ENCODE results near the gene EVX2. TPM values are rescaled to one million over a fixed set of nuclear protein-coding genes. Genes with fewer than 3 reads are reported as not detected.

The EVX2 gene
- total RNA-seq, 2 donors from 2014 or later = 1.2 to 1.6 TPM

- Histone ChIP-seq H3K27me3 (replicated peaks; ENCODE audit: insufficient read depth) (peaks cover 6% of the 10 kb centered on the region), H3K36me3 (no peaks in the 10 kb centered on the region), H3K9me3 (no peaks in the 10 kb centered on the region), H3K4me1 (replicated peaks) (no peaks in the 10 kb centered on the region), H3K27ac (peak overlapping the region in 1 of 2 donors; percentile 47), H3K4me3 (no peak overlapping the region)
- intact Hi-C loops (cut with DNase I) = no loop called here
- 66% methylated on average over 11 of the region's 11 CpGs for WGBS
- no peak for TF ChIP-seq POLR2A (IDR thresholded peaks at IDR 0.05)
- TF ChIP-seq CTCF (IDR thresholded peaks at IDR 0.05) = no peak
- no peak for TF ChIP-seq POLR2AphosphoS5 (IDR thresholded peaks at IDR 0.05)
- no peak for DNase-seq (ENCODE audit: low spot score)
These were observed 34.1 kb upstream of the EVX2 start for GRCh38 chr2:176117823-176118371.

- no peak for DNase-seq (ENCODE audit: low spot score)
- intact Hi-C loops (cut with DNase I) = no loop called here
- Histone ChIP-seq H3K4me3 (no peak overlapping the region), H3K27me3 (replicated peaks; ENCODE audit: insufficient read depth) (peaks cover 10% of the 10 kb centered on the region), H3K36me3 (no peaks in the 10 kb centered on the region), H3K9me3 (no peaks in the 10 kb centered on the region), H3K4me1 (replicated peaks) (no peaks in the 10 kb centered on the region), H3K27ac (peak overlapping the region in 1 of 2 donors; percentile 47)
- TF ChIP-seq POLR2AphosphoS5 (IDR thresholded peaks at IDR 0.05) = no peak
- TF ChIP-seq POLR2A (IDR thresholded peaks at IDR 0.05) = no peak
- TF ChIP-seq CTCF (IDR thresholded peaks at IDR 0.05) = no peak
- WGBS = 53% methylated on average over 39 of the region's 40 CpGs
These were observed 33.5 kb upstream of the EVX2 start for GRCh38 chr2:176117162-176117822.

- TF ChIP-seq POLR2A (IDR thresholded peaks at IDR 0.05) (peak; percentile 45), POLR2AphosphoS5 (IDR thresholded peaks at IDR 0.05) (peak; percentile 81), CTCF (IDR thresholded peaks at IDR 0.05) (peak in 2 of 4 experiments; percentile 47 to 56)
- peak within 1 kb of the TSS in 1 of 2 donors; percentile 13 for H3K4me3 ChIP-seq
- H3K27me3 ChIP-seq (replicated peaks; ENCODE audit: insufficient read depth) = peaks cover 12% of the 10 kb centered on the region
- H3K9me3 ChIP-seq = no peaks in the 10 kb centered on the region
- peak; percentile 66 for DNase-seq (ENCODE audit: low spot score)
- no peaks in the 10 kb centered on the region for H3K4me1 ChIP-seq (replicated peaks)
- H3K27ac ChIP-seq = peak within 1 kb of the TSS; percentile 47 to 60
- intact Hi-C loops (cut with DNase I) = no loop called here
- H3K36me3 ChIP-seq = no peaks in the 10 kb centered on the region
- 31% methylated on average over 66 of the region's 66 CpGs for WGBS
These were observed 32.4 kb upstream of the EVX2 start, which contains the start of gene HOXD10 for GRCh38 chr2:176115883-176116813. HOXD10 (plus strand) TSS chr2:176116778; CDS start chr2:176116834, 56 bp downstream.

- peaks cover 12% of the 10 kb centered on the region for H3K27me3 ChIP-seq (replicated peaks; ENCODE audit: insufficient read depth)
- no peaks in the 10 kb centered on the region for H3K36me3 ChIP-seq
- H3K9me3 ChIP-seq = no peaks in the 10 kb centered on the region
- no peak for TF ChIP-seq POLR2AphosphoS5 (IDR thresholded peaks at IDR 0.05)
- no peak for TF ChIP-seq CTCF (IDR thresholded peaks at IDR 0.05)
- no peak for TF ChIP-seq POLR2A (IDR thresholded peaks at IDR 0.05)
- H3K4me1 ChIP-seq (replicated peaks) = no peaks in the 10 kb centered on the region
- H3K27ac ChIP-seq = peak overlapping the region; percentile 42 to 56
- intact Hi-C loops (cut with DNase I) = no loop called here
- no peak for DNase-seq (ENCODE audit: low spot score)
- 60% methylated on average over 16 of the region's 16 CpGs for WGBS
- no peak overlapping the region for H3K4me3 ChIP-seq
These were observed 31.3 kb upstream of the EVX2 start for GRCh38 chr2:176114930-176115625.

All from prostate gland (tissue), 2 donors.